Measurements from ENCODE around the gene IFT43. TPM values are rescaled to one million over a fixed set of nuclear protein-coding genes. Genes with fewer than 3 reads are reported as not detected.

Gene IFT43
- total RNA-seq, 1 donor from 2014 or later: 36.9 TPM

GRCh38 chr14:76129851-76130576 is 144.5 kb downstream of the IFT43 start:
- Mint-ChIP-seq H3K4me3 (no peak overlapping the region), H3K27ac (no peak overlapping the region), H3K36me3 (no peaks in the 10 kb centered on the region), H3K9me3 (no peaks in the 10 kb centered on the region), H3K4me1 (ENCODE audit: unreplicated experiment) (peaks cover 7% of the 10 kb centered on the region), H3K27me3 (peaks cover 92% of the 10 kb centered on the region)
- DNase-seq (ENCODE audit: extremely low spot score, unreplicated experiment): no peak
- TF ChIP-seq CTCF (conservative IDR thresholded peaks at IDR 0.05): no peak

GRCh38 chr14:76131071-76131965 is 145.8 kb downstream of the IFT43 start:
- H3K4me3 Mint-ChIP-seq: peak overlapping the region; percentile 53
- H3K27ac Mint-ChIP-seq: no peak overlapping the region
- no peaks in the 10 kb centered on the region for H3K9me3 Mint-ChIP-seq
- TF ChIP-seq CTCF (conservative IDR thresholded peaks at IDR 0.05): no peak
- H3K4me1 Mint-ChIP-seq (ENCODE audit: unreplicated experiment): no peaks in the 10 kb centered on the region
- peaks cover 92% of the 10 kb centered on the region for H3K27me3 Mint-ChIP-seq
- no peak for DNase-seq (ENCODE audit: extremely low spot score, unreplicated experiment)
- H3K36me3 Mint-ChIP-seq: no peaks in the 10 kb centered on the region

- Mint-ChIP-seq H3K36me3 (no peaks in the 10 kb centered on the region), H3K4me1 (ENCODE audit: unreplicated experiment) (peaks cover 2% of the 10 kb centered on the region)
These were observed 147.5 kb downstream of the IFT43 start for GRCh38 chr14:76133103-76133502.

More at GRCh38 chr14:76133103-76133502, 147.5 kb downstream of the IFT43 start:
- DNase-seq (ENCODE audit: extremely low spot score, unreplicated experiment): no peak
- TF ChIP-seq CTCF (conservative IDR thresholded peaks at IDR 0.05): no peak
- peaks cover 96% of the 10 kb centered on the region for H3K27me3 Mint-ChIP-seq
- H3K9me3 Mint-ChIP-seq: no peaks in the 10 kb centered on the region
- no peak overlapping the region for H3K4me3 Mint-ChIP-seq
- no peak overlapping the region for H3K27ac Mint-ChIP-seq

Other genes with a start within 250 kb of the IFT43 start
- gene TGFB3, start 3.8 kb upstream of the IFT43 start, total RNA-seq (ENCODE audit: low replicate concordance): 19.2 and 45.3 TPM in 2 replicates
- gene GPATCH2L, start 166.2 kb downstream of the IFT43 start, total RNA-seq (ENCODE audit: low replicate concordance): 46.8 and 57.0 TPM in 2 replicates

Measured in type B pancreatic cell (in vitro differentiated cells).